HepG2 (cell line): Measurements from ENCODE around the gene CTSD.

ENCODE experiments used
- CHD4 ChIP-seq: fragments of 200-600 bp; sonication (generic); IDR thresholded peaks from 2 replicates; pipeline ENCODE4 v1.7.0; 2017; ENCODE audit warnings: mild to moderate bottlenecking, low read length, borderline replicate concordance
- ISX ChIP-seq: sonication (generic); formaldehyde crosslinking; conservative IDR thresholded peaks from 2 replicates; pipeline ENCODE4 v1.5.0; 2020; ENCODE audit warnings: missing genetic modification reagents
- RAD21 ChIP-seq: fragments of 450-650 bp; formaldehyde crosslinking; IDR thresholded peaks from 2 replicates; pipeline ENCODE4 v1.5.0; 2020; ENCODE audit warnings: mild to moderate bottlenecking
- ZSCAN30 ChIP-seq: sonication (generic); formaldehyde crosslinking; IDR thresholded peaks from 2 replicates; pipeline ENCODE4 v1.5.0; 2020; ENCODE audit warnings: mild to moderate bottlenecking, missing genetic modification reagents

- TF ChIP-seq ISX (CRISPR knock-in tag) (no peak), CHD4 (no peak), RAD21 (CRISPR knock-in tag) (no peak), ZSCAN30 (CRISPR knock-in tag) (no peak)
These were observed 15.7 kb downstream of the CTSD start for GRCh38 chr11:1747753-1748635.
